ENCODE results near the gene MFAP2.

GRCh38 chr1:16980473-16981268 lies at the start of gene MFAP2:
- TF ChIP-seq POLR2A (IDR thresholded peaks at IDR 0.05) (no peak), EP300 (IDR thresholded peaks at IDR 0.05) (no peak)

All from tibial nerve (tissue), 3 donors.